Right atrium auricular region (tissue), 2 donors: ENCODE measurements around the gene ARHGEF4. TPM values are rescaled to one million over a fixed set of nuclear protein-coding genes. Genes with fewer than 3 reads are reported as not detected.
A peak's percentile ranks its signal among the peaks of the same experiment; 100 is the strongest.

Source experiments
- DNase-seq: peaks from one replicate; pipeline ENCODE4 v3.0.0-alpha.2; 2019; ENCODE audit warnings: low spot score
- H3K27ac ChIP-seq, 2 donors: fragments of 200-600 bp; sonication (generic); 1 replicate in 1 of 2; 2 replicates in 1 of 2; pipeline ENCODE4 v1.5.1; 2016 to 2019
- H3K27me3 ChIP-seq, 2 donors: fragments of 200-600 bp; sonication (generic); one replicate each; pipeline versions ENCODE4 v1.5.1 to v1.6.0; 2017 to 2019
- H3K36me3 ChIP-seq: fragments of 200-600 bp; sonication (generic); one replicate; pipeline ENCODE4 v1.5.1; 2016
- H3K4me1 ChIP-seq, 2 donors: fragments of 200-600 bp; sonication (generic); one replicate each; pipeline versions ENCODE4 v1.5.1 to v1.6.0; 2017 to 2019
- H3K4me3 ChIP-seq, 2 donors: fragments of 200-600 bp; sonication (generic); 1 replicate in 1 of 2; 2 replicates in 1 of 2; pipeline ENCODE4 v1.5.1; 2017 to 2019; ENCODE audit warnings: mild to moderate bottlenecking in 1 of 2, moderate library complexity in 1 of 2
- H3K9me3 ChIP-seq, 2 donors: fragments of 200-600 bp; sonication (generic); one replicate each; pipeline ENCODE4 v1.5.1; 2019
- CTCF ChIP-seq, 2 donors: fragments of 200-600 bp; sonication (generic); IDR thresholded peaks; one replicate each; pipeline ENCODE4 v1.5.1; 2019; ENCODE audit warnings: antibody characterized with exemption in 2 of 2
- total RNA-seq, 2 donors: library from RNA; depleted of rRNA; stranded (reverse); fragments of >200 nt; gene quantifications; one replicate each; pipeline ENCODE4 v1.1.0, GENCODE V29; 2016

ARHGEF4 gene
- total RNA-seq, 2 donors from 2014 or later: 3.5 to 8.1 TPM

- no peak for DNase-seq
- peaks cover 0 to 4% of the 10 kb centered on the region in 2 donors for H3K27me3 ChIP-seq
- no peaks in the 10 kb centered on the region for H3K9me3 ChIP-seq
- H3K4me3 ChIP-seq: peak overlapping the region in 1 of 2 donors; percentile 41
- H3K27ac ChIP-seq: no peak overlapping the region
- TF ChIP-seq CTCF (IDR thresholded peaks at IDR 0.05): peak in 1 of 2 donors; percentile 47
- peaks cover 0 to 8% of the 10 kb centered on the region in 2 donors for H3K4me1 ChIP-seq
- no peaks in the 10 kb centered on the region for H3K36me3 ChIP-seq
Observed at GRCh38 chr2:130963849-130964793, 127.4 kb downstream of the ARHGEF4 start.

GRCh38 chr2:130964931-130965330 is 128.2 kb downstream of the ARHGEF4 start:
- no peaks in the 10 kb centered on the region for H3K36me3 ChIP-seq
- no peak for TF ChIP-seq CTCF (IDR thresholded peaks at IDR 0.05)
- no peak for DNase-seq
- peaks cover 0 to 8% of the 10 kb centered on the region in 2 donors for H3K4me1 ChIP-seq
- no peaks in the 10 kb centered on the region for H3K9me3 ChIP-seq
- H3K27ac ChIP-seq: no peak overlapping the region
- H3K4me3 ChIP-seq: no peak overlapping the region
- peaks cover 0 to 4% of the 10 kb centered on the region in 2 donors for H3K27me3 ChIP-seq

GRCh38 chr2:130966149-130966774 is 129.5 kb downstream of the ARHGEF4 start:
- no peak overlapping the region for H3K27ac ChIP-seq
- TF ChIP-seq CTCF (IDR thresholded peaks at IDR 0.05): no peak
- H3K4me3 ChIP-seq: no peak overlapping the region
- H3K27me3 ChIP-seq: peaks cover 0 to 4% of the 10 kb centered on the region in 2 donors
- H3K4me1 ChIP-seq: peaks cover 0 to 8% of the 10 kb centered on the region in 2 donors
- no peaks in the 10 kb centered on the region for H3K36me3 ChIP-seq
- H3K9me3 ChIP-seq: no peaks in the 10 kb centered on the region
- no peak for DNase-seq

- no peak for DNase-seq
- Histone ChIP-seq H3K27ac (no peak overlapping the region), H3K36me3 (no peaks in the 10 kb centered on the region), H3K27me3 (peaks cover 0 to 4% of the 10 kb centered on the region in 2 donors), H3K9me3 (no peaks in the 10 kb centered on the region), H3K4me3 (no peak overlapping the region), H3K4me1 (peaks cover 0 to 8% of the 10 kb centered on the region in 2 donors)
- TF ChIP-seq CTCF (IDR thresholded peaks at IDR 0.05): no peak
Observed at GRCh38 chr2:130966775-130967490, 130.2 kb downstream of the ARHGEF4 start.

GRCh38 chr2:130972410-130972809 is 135.7 kb downstream of the ARHGEF4 start:
- H3K4me1 ChIP-seq: no peaks in the 10 kb centered on the region
- no peak overlapping the region for H3K4me3 ChIP-seq
- no peaks in the 10 kb centered on the region for H3K27me3 ChIP-seq
- DNase-seq: no peak
- no peak for TF ChIP-seq CTCF (IDR thresholded peaks at IDR 0.05)
- H3K9me3 ChIP-seq: peaks cover 0 to under 1% of the 10 kb centered on the region in 2 donors
- no peak overlapping the region for H3K27ac ChIP-seq
- H3K36me3 ChIP-seq: no peaks in the 10 kb centered on the region
